ENCODE measurements around the gene NCEH1.

The NCEH1 gene

GRCh38 chr3:172586436-172586835 is 124.4 kb downstream of the NCEH1 start:
- Histone ChIP-seq H3K9ac (ENCODE audit: low read depth, low read length) (peak overlapping the region; percentile 34), H3K27ac (ENCODE audit: low read length) (peak overlapping the region; percentile 76), H3K4me3 (ENCODE audit: low read depth in 1 of 2, low read length in 2 of 2) (no peak overlapping the region), H3K4me1 (ENCODE audit: insufficient read depth, low read length) (peaks cover 88% of the 10 kb centered on the region), H3K4me2 (ENCODE audit: insufficient read depth, low read length) (peak overlapping the region; percentile 55), H4K20me1 (ENCODE audit: insufficient read depth, low read length) (no peaks in the 10 kb centered on the region), H2AFZ (ENCODE audit: low read depth, low read length) (0 out of 2 replicates have a peak overlapping the region, but pooled peaks have one; percentile 11), H3K36me3 (ENCODE audit: insufficient read depth, low read length) (no peaks in the 10 kb centered on the region), H3K79me2 (ENCODE audit: insufficient read depth, low read length) (no peaks in the 10 kb centered on the region), H3K9me3 (ENCODE audit: insufficient read depth, low read length, severe bottlenecking) (no peaks in the 10 kb centered on the region), H3K27me3 (ENCODE audit: insufficient read depth, low read length, poor library complexity) (no peaks in the 10 kb centered on the region)
- ATAC-seq (ENCODE audit: insufficient read depth, low read depth) (peak; percentile 42), DNase-seq (no peak)
- no peak for TF ChIP-seq CTCF (IDR thresholded peaks at IDR 0.05; ENCODE audit: borderline replicate concordance, extremely low read depth, low read length, poor library complexity, severe bottlenecking)
- no peak for TF ChIP-seq EZH2 (IDR thresholded peaks at IDR 0.05; ENCODE audit: borderline replicate concordance, low read depth, low read length, severe bottlenecking)

- TF ChIP-seq EZH2 (IDR thresholded peaks at IDR 0.05; ENCODE audit: borderline replicate concordance, low read depth, low read length, severe bottlenecking), result no peak
- no peak for TF ChIP-seq CTCF (IDR thresholded peaks at IDR 0.05; ENCODE audit: borderline replicate concordance, extremely low read depth, low read length, poor library complexity, severe bottlenecking)
- Histone ChIP-seq H3K27me3 (ENCODE audit: insufficient read depth, low read length, poor library complexity) (no peaks in the 10 kb centered on the region), H3K4me1 (ENCODE audit: insufficient read depth, low read length) (peaks cover 88% of the 10 kb centered on the region), H3K9me3 (ENCODE audit: insufficient read depth, low read length, severe bottlenecking) (no peaks in the 10 kb centered on the region), H3K27ac (ENCODE audit: low read length) (peak overlapping the region; percentile 76), H4K20me1 (ENCODE audit: insufficient read depth, low read length) (no peaks in the 10 kb centered on the region), H3K9ac (ENCODE audit: low read depth, low read length) (peak overlapping the region; percentile 34), H3K4me2 (ENCODE audit: insufficient read depth, low read length) (peak overlapping the region; percentile 55), H3K36me3 (ENCODE audit: insufficient read depth, low read length) (no peaks in the 10 kb centered on the region), H3K79me2 (ENCODE audit: insufficient read depth, low read length) (no peaks in the 10 kb centered on the region), H2AFZ (ENCODE audit: low read depth, low read length) (no peak overlapping the region), H3K4me3 (ENCODE audit: low read depth in 1 of 2, low read length in 2 of 2) (no peak overlapping the region)
- ATAC-seq (ENCODE audit: insufficient read depth, low read depth), result no peak
- no peak for DNase-seq
Measured at GRCh38 chr3:172585954-172586353, 124.9 kb downstream of the NCEH1 start.

DNA sequence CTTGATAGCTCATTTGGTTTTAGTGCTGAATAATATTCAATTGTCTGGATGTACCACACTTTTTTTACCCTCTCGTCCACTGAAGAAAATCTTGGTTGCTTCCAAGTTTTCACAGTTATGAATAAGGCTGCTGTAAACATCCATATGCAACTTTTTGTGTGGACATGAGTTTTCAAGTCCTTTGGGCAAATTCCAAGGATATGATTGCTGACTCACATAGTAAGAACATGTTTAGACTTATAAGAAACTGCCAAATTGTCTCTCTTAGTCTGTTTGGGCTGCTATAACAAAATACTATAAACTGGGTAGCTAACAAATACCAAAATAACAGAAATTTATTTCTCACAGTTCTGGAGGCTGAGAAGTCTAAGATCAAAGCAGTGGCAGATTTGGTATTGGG is 128.2 kb downstream of the NCEH1 start:
- peak overlapping the region; percentile 97 for H3K27ac ChIP-seq (ENCODE audit: low read length)
- no peaks in the 10 kb centered on the region for H4K20me1 ChIP-seq (ENCODE audit: insufficient read depth, low read length)
- TF ChIP-seq CTCF (IDR thresholded peaks at IDR 0.05; ENCODE audit: borderline replicate concordance, extremely low read depth, low read length, poor library complexity, severe bottlenecking) (no peak), EZH2 (IDR thresholded peaks at IDR 0.05; ENCODE audit: borderline replicate concordance, low read depth, low read length, severe bottlenecking) (no peak)
- no peaks in the 10 kb centered on the region for H3K27me3 ChIP-seq (ENCODE audit: insufficient read depth, low read length, poor library complexity)
- no peak overlapping the region for H2AFZ ChIP-seq (ENCODE audit: low read depth, low read length)
- no peak overlapping the region for H3K4me3 ChIP-seq (ENCODE audit: low read depth in 1 of 2, low read length in 2 of 2)
- no peak for ATAC-seq (ENCODE audit: insufficient read depth, low read depth)
- H3K79me2 ChIP-seq (ENCODE audit: insufficient read depth, low read length), result peaks cover 4% of the 10 kb centered on the region; the same call in 1 of the 2 replicates
- H3K4me1 ChIP-seq (ENCODE audit: insufficient read depth, low read length), result peaks cover 99% of the 10 kb centered on the region
- H3K9me3 ChIP-seq (ENCODE audit: insufficient read depth, low read length, severe bottlenecking), result no peaks in the 10 kb centered on the region
- no peak overlapping the region for H3K9ac ChIP-seq (ENCODE audit: low read depth, low read length)
- H3K4me2 ChIP-seq (ENCODE audit: insufficient read depth, low read length), result no peak overlapping the region
- H3K36me3 ChIP-seq (ENCODE audit: insufficient read depth, low read length), result no peaks in the 10 kb centered on the region
- no peak for DNase-seq

Measured in DND-41 (cell line).